ENCODE data around the gene PNMA5.

GRCh38 chrX:152988536-152989291, 5.2 kb downstream of the PNMA5 start:
- no peak for TF ChIP-seq CTCF (conservative IDR thresholded peaks at IDR 0.05; ENCODE audit: low read depth, low read length)
- no peak for TF ChIP-seq EZH2phosphoT487 (IDR thresholded peaks at IDR 0.05; ENCODE audit: borderline replicate concordance, low read length)

Measured in PC-3 (cell line).